LHCN-M2 (cell line): ENCODE data around the gene ADGRV1. TPM values are rescaled to one million over a fixed set of nuclear protein-coding genes. Genes with fewer than 3 reads are reported as not detected.
"Not testable (repeated sequence)": the region's sequence is repeated elsewhere in the genome, so short reads cannot be mapped to it uniquely, and the experiment has no call there.

Experiments
- DNase-seq: peaks from one replicate; pipeline ENCODE4 v3.0.0-alpha.2; 2012; ENCODE audit warnings: low read depth
- total RNA-seq: library from RNA; depleted of rRNA; stranded (reverse); fragments of >200 nt; gene quantifications from 2 replicates; pipeline ENCODE4 v1.2.3, GENCODE V29; 2014

The ADGRV1 gene
- total RNA-seq, 1 experiment from 2014 or later: 0.17 TPM

DNA sequence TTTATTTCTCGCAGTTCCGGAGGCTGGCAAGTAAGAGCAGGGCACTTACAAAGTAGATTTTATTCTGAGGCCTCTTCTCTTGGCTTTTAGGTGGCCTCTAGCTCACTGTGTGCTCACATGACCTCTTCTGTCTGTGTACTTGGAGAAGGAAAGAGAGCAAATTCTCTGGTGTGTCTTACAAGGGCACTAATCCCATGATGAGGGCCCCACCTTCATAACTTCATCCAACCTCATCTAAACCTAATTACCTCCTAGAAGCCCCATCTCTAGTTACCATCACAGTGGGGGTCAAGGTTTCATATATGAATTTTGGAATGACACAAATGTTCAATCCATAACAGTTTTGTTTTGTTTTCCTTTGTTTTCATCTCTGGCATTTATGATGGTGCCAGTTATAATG is 376.1 kb downstream of the ADGRV1 start:
- DNase-seq: no peak

DNA sequence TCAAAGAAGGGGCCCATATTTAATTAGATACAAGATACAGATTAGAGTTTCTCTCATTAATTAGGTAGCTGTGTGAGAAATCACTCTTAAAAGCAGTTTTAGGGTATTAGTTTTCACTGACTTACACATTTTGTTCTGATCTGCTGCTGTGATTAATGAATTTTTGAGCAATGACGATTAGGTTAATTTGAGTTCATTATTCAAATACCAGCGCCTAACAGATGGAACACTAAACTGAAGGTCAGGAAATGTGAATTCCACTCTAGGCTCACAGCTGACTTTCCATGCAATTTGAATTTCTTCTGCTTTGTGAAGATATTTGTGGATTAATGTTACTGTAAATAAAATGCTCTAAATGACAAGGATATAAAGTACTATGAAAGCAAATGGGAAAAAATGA is 380.6 kb downstream of the ADGRV1 start:
- peak; percentile 15 for DNase-seq

DNA sequence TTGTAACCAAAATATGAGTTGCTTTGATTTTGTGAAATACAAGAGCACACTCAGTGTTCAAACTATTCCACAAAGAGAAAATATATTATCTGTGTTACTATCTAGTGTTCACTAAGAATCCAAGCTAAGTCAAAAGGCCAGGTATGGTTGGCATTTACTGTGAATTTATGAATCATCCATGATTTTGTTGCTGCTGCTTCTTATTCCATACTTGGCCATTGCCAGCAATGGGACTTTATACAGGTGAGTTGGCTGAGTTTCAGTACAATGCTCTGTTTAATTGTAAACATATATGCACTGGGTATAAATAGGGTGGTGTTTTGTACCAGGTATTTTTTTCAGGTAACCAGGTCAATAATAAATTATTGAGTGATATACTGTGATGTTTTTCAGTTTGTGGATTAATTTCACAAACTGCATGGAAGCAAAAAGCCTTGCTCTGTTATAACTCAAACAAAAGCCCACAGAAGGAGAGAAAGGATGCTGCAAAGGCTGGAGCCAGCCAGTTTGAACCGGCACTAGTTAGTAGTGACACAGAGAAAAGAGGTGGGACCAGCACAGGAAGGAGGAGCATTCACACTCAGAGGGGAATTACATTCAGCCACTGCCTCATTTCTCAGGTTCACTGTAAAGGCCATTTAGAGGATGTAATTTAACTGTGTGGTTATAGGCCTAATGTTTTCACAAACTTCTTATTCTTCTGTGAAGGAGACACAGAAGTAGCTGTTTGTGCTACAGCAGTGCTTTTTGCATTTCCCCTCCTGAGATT is 381.8 kb downstream of the ADGRV1 start:
- peak; percentile 62 for DNase-seq

DNA sequence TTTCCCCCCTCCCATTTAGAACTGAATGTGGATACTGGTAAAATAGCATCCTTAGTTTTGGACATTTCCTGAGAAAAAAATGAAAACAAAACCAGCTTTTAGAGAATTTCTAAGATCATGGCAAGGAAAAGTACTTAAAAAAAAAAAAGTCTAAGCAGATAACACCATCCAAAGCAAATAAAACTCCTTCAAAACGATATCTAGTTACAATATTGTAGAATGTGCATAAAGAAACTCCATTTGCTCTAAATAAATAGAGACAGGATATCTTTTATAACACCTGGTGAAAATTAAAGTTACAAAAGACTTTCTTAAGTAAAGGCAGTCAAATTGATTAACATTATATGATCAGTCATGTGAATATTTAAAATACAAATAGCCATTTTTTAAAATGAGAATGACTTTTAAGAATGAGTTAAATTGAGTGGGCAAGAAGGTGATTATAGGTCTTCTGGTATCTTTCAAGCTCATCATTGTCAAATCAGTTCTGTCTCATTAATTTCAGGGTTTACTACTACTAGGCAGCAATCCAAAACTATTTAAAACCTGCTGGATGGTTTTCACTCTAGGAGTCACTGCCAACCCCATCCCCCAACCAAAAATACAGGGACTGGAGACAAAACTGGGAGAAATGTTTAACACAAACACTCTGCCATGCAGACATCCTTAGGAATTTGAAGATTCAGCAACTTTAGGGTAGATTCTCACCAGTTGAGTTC is 382.6 kb downstream of the ADGRV1 start:
- DNase-seq: no peak

DNA sequence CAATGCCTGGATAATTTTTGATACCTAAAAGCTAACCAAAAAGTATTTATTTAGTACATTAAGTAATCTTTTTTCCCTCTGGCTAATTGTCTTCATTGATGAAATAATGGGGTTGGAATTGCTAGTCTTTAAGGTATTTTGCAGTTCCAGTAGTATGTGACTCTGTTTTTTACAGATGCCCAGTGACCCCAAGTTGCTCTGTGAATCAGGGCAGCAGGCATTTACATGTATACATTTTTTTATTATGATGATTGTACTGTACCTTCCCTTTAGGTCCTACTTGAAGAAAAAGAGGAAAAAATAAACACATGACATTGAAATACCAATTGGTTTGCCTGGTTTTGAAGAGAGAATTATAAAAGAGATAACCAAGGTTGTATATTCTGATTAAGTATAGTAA is 385.5 kb downstream of the ADGRV1 start:
- no peak for DNase-seq

DNA sequence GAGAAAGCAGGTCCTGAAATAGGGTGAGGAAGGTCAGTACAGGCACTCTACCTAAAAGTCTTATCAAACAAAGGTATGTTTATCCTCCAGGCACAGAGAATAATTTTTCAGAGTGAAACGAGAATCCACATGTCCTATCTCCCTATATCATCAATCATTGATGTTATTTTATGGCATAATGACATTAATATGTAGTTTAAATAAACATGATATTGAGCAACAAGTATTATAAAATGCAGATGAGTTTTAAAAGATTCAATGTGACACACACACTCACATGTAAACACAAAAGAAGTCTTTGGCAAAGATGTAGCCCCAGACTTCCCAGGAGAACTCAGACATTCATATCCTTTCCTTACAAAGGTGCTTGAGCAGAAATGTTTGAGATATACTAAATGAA is 389.1 kb downstream of the ADGRV1 start:
- no peak for DNase-seq

DNA sequence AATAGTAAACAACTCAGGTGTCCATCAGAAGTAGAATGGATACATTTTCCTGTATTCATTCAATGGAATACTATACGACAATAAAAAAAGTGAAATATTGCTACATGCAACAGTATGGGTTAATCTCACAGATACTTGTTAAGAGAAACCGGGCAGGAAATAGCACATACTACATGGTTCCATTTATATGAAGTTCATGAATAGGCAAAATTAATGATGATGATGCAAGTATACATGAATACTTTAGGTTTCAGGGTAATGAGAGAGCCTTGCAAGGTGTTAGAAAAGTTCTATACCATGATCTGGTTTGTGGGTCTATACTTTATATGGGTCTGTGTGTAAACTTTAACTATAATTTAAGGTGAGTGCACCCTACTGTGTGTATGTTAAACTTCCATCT is 390.4 kb downstream of the ADGRV1 start:
- DNase-seq: no peak

DNA sequence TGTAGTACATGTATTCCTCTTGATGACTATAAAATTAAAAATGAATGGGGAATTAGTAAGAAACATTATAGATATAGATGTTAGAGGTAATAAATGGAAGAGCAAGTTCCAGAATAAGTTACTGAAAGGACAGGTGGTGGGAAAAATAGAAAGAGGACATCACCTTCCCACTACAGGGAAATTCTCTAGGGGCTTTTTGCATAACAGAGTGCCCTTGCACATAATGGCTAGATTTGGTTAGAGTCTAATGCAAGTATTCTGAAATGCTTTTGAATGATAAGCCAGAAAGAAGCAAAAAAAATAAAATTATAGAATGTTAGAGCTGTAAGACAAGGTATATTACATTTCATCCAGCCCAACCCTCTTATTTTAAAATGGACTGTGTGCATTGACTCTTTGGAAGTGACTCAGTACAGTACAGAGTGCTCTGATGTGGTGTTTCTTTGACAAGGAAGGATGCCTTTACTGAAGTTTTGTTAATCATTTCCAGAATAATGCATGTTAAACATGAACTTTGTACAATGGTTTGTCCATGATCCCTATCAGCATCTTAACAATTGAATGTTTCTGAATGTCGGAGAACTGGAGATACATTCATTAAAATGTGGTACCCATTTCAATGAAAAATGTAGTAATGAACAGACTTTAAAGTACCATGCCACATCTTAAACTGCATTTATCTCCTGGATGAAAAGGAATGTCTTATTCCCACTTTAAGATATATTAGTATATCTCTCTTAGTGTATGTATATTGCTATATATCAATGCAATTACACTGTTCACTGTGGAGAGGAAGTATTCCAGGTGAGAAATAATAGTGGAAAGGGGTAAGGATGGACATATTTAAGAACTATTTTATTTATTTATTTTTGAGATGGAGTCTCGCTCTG is 391.1 kb downstream of the ADGRV1 start:
- no peak for DNase-seq

DNA sequence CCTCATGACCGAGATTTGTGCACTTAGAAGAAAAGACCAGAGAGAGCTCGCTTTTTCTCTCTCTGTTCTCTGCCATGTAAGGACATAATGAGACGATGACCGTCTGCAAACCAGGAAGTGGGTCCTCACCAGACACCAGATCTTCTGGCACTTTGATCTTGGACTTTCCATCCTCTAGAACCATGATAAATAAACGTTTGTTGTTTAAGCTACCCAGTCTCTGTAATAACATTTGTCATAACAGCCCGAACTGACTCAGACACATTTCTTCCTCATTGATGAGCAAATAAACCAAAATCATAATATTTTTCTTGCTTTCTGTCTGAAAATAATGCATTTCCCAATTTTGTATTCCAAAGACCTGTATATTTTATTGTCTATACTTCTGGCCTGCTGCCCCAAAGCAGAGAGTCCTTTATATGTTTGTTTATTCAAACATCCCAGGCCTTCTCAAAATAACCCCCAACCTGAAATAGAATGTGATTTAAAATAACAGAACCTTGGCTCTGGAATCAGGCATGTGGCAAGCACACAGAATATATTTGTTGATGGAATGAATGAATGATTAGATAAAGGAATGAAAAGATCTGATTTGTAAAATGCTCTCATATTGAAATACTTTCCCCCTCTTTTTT is 396.5 kb downstream of the ADGRV1 start:
- DNase-seq: peak; percentile 40

DNA sequence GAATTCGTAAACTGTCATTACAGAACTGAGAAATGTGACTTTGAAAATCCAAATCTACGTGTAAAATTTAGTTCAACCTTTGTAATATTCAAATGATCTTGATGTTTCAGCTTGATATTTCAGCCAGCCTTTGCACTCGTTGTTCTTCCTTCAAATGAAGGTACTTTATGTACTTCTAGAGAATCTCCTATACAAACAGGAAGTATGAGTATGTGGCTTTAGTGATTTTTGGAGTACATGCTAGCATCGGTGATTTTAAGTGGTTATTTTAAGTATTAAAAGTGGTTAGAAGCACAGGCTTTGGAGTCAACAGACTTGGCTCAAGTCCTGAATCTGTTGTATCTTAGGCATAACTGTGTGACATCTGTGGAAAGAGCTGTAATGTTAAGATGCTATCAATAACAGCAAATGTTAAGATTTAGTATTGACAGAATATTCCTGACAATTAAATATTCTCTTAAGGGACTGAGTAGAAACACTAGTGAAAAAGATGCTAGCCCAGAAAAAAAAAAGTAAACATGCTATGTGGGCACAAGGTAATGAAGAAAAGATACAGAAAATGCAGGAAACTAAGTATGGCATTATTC is 398.0 kb downstream of the ADGRV1 start:
- DNase-seq: peak; percentile 67

DNA sequence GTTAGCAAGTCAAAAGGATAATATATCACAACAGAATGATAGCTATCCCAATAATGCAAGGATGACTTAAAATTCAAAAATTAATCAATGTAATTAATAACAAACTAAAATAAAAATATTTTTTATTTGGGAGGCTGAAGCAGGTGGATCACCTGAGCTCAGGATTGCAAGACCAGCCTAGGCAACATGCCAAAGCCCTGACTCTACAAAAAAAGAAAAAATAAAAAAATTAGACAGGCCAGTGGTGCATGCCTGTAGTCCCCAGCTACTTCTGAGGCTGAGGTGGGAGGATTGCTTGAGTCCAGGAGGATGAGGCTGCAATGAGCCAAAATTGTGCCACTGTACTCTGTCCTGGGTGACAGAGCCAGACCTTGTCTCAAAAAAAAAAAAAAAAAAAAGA is 399.3 kb downstream of the ADGRV1 start:
- no peak for DNase-seq

DNA sequence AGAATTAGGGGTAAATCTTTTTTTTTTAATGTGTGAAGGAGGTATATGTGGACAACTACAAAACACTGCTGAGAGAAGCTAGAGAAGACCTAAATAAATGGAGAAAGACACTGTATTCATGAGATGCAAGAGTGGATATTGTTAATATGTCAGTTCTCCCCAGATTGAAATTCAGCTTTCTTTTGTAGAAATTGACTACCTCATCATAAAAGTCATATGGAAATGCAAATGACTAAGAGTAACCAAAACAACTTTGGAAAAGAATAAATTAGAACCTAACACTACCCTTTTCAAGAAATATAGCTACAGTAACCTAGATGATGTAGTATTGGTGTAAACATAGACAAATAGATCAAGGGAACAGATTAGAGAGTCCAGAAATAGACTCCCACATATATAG is 400.7 kb downstream of the ADGRV1 start:
- DNase-seq: no peak

DNA sequence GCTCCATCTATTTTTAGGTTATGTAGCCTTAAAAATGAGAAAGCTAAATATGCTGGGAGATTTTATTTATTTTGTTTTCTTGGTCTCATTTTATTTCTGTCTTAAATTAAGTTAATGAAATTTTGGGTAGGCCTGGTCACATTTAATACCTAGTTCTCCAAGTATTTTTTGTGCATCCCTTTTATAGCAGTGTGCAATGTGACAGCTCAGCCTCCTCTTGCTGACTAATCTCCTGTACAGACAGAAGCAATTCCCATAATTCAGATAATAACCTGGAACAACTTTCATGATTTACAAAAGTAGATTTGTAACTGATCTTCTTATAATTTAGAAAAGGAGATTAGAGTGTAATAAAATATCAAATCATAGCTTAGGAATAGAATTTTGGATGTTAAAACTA is 403.9 kb downstream of the ADGRV1 start:
- DNase-seq: peak; percentile 23

DNA sequence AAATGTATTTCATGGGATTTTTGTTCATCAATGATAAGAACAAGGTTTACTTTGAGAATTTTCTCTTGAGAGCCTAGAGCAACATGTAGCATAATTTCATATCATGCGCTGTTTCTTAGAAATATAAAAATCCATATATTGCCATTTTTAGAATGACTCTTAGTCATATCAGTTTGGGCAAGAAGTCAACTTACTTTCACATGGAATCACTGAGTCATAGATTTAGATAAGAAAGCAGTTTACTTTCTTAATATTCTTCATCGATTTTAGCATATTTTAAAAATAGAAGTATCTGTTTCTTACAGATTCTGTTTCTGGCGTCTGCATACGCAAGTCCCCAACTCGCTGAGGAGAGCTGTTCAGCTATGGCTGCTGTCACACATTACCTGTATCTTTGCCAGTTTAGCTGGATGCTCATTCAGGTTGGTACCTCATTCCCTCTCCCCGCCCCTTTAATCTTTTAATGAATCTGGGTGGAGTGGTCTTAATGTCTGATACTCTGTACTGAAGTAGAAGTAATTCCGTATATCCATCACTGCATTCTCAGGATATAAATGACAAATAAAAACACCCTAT is 406.6 kb downstream of the ADGRV1 start:
- DNase-seq: no peak

DNA sequence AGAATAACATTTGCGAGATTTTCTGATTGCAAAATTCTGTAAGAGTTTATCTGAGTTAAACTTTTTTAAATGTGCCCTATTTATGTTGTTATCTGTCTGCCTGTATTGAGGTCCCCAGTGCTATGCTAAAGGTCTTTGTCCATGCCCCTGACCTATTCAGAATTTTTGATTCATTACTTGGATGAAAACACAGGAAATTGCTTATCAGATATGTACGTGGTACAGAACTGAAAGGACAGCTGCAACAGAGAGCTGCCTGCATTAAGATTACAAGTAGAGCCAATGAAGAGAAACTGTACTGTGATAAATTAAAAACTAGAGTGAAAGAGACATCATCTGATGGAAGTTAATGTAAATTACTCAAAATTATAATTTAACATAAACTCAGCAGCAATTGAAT is 408.8 kb downstream of the ADGRV1 start:
- DNase-seq: peak; percentile 20

DNA sequence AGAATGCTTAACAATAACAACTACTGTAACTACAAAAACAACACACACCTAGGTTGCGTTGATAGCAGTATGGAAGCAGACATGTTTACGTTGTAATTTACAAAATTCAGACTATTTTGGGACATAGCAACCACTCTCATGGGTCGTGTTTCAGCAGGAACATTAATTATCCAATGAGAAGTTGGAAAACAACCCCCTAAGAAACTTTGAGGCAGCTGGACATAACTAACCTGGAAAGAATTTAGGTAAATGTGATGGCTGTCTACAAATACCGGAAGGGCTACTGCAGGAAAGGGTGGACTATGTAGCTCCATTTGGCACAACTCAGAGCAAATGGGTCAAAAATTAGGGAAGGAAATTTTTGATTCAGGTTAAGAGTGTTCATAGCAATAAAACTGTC is 409.3 kb downstream of the ADGRV1 start:
- DNase-seq: no peak

DNA sequence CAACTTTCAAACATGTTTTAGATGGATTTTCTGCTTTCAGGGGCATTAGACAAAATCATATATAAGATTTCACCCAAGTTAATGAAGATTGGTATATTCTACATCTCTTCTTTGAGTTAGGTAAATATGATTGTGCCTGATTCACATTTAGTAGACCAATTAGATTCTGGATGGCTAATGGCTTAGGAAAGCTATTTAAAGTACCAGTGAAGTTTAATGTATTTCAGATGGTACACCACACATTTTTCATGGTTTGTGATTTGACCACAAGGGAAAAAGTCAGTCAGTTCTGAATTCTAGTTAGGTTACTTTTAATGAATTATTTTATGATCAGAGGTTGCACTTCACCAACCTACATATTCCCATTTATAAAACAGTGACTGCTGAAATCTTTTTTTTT is 409.7 kb downstream of the ADGRV1 start:
- DNase-seq: peak; percentile 38

DNA sequence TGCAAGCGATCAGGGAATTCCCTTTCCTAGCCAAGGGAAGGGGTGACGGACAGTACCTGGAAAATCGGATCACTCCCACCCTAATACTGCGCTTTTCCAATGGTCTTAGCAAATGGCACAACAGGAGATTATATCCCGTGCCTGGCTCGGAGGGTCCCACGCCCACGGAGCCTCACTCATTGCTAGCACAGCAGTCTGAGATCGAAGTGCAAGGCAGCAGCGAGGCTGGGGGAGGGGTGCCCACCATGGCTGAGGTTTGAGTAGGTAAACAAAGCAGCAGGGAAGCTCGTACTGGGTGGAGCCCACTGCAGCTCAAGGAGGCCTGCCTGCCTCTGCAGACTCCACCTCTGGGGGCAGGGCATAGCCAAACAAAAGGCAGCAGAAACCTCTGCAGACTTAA is 411.3 kb downstream of the ADGRV1 start:
- DNase-seq: not testable (repeated sequence)

DNA sequence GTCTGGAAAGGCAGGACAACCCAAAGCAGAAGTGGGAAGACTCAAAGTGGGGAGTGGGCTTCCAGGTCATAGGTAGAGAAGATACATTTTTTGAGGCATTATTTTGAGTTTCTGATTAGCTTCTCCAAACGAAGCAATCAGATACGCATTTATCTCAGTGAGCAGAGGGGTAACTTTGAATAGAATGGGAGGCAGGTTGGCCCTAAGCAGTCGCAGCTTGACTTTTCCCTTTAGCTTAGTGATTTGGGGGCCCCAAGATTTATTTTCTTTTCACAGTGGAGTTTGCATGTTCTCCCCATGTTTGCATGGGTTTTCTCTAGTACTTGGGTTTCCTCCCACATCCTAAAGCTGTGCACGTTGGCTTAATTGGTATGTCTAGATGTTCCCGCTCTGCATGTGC is 422.6 kb downstream of the ADGRV1 start:
- no peak for DNase-seq

DNA sequence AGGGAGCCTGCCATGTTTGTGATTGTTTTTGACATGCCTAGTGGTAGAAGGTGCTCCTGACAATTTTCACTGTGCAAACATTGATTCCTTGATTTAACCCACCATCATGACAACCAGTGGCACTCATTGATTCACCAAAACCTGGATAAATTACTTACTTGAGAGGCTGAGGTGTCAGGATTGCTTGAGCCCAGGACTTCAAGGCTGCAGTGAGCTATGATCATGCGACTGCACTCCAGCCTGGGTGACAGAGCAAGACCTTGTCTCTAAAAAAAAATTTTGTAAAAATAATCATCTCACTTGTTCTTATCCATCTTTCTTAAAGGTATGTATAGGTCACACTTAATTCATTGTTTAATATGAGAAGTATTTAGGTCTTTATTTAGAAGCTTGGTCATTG is 423.2 kb downstream of the ADGRV1 start:
- DNase-seq: no peak

DNA sequence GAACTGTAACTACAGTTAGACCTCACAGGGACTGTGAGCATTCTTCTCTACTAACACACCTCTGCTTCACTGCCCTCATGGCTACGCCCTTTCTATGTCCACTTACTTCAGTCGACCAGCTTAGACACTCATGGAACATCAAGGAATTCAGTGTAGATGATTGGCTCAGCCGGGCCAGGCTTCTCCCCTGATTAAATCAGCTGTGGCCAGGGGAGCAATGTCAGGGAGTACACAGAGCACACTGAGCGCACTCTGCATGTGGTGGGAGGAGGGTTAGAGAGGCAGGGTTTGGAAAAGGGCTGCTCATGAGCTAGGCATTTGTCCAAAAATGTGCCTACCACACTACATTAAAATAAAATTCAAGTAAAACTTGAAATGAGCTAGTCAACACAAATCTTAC is 424.0 kb downstream of the ADGRV1 start:
- DNase-seq: peak; percentile 52
